Stimulated activated CD8-positive, alpha-beta memory T cell treated with anti-CD3 and anti-CD28 coated beads, Interleukin-7, amount 100 ng/mL, for 4 hours (primary cell): ENCODE data around the gene TMEM50A.
A peak's percentile ranks its signal among the peaks of the same experiment; 100 is the strongest.
"Not testable (repeated sequence)": the region's sequence is repeated elsewhere in the genome, so short reads cannot be mapped to it uniquely, and the experiment has no call there.

Experiments
- DNase-seq, 2 donors: peaks; one replicate each; pipeline ENCODE4 v3.0.0-alpha.2; 2020; ENCODE audit warnings: low read depth in 2 of 2

Gene TMEM50A

DNA sequence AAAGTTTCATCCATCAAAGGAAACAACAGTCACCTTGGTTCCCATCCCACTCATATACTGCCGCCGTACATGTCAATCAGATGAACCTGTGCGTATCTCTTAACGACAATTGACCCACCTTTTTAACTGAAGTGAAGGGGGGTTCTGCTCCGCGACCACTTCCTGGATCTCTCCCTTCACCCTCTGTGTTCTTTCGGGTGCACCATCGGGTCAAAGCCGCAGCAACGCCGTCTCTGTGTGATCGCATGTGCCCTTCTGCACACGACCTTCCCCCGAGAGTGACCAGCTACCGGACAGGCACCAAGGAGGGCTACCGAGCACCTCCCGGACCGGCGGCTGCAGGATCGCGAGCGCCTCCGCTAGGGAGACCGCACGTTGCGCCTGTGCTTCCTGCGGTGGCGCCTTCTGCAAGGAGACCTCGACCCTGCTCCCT lies 1.2 kb upstream of the TMEM50A start:
- DNase-seq = peak in 1 of 2 donors; percentile 13

GRCh38 chr1:25337483-25338187 lies 499 bp upstream of the TMEM50A start:
- DNase-seq = peak; percentile 12 to 25

DNA sequence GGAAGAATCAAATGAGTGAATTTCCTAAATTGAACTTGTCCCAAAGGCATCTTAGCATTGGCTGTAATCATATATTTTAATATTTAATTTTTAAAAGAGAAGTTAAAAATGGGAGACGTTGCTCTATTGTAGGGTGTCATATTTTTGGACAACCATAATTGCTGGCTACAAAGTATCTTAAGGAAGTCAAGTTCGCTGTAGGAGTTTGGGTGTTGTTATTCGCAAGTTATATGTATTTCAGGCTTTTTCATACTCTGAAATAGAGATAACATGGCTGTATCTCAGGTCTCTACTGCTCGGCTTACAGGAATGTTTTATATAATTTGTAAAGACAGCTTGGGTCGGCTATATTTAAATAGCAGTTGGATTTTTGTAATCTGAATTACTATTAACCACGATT lies 852 bp downstream of the TMEM50A start:
- no peak for DNase-seq

GRCh38 chr1:25341746-25342145 lies 3.6 kb downstream of the TMEM50A start:
- DNase-seq = no peak

DNA sequence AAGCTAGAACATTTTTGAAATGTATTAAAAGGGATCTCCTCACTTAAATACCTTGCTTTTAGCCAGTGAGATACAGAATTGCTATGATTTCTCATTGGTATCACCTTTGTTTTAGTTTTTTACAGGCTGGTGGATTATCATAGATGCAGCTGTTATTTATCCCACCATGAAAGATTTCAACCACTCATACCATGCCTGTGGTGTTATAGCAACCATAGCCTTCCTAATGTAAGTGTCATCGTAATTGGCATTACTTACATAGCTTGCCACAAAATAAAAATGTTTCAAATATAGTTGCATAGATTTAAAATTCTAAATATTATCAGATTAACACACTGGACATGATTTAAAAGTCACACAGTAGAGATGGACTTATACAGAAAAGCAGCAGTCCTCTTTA lies 4.7 kb downstream of the TMEM50A start:
- no peak for DNase-seq

GRCh38 chr1:25343872-25344271 lies 5.7 kb downstream of the TMEM50A start:
- DNase-seq = no peak

GRCh38 chr1:25347556-25347955 lies 9.4 kb downstream of the TMEM50A start:
- no peak for DNase-seq

- DNase-seq = no peak
Measured at GRCh38 chr1:25349606-25350005, 11.5 kb downstream of the TMEM50A start.

DNA sequence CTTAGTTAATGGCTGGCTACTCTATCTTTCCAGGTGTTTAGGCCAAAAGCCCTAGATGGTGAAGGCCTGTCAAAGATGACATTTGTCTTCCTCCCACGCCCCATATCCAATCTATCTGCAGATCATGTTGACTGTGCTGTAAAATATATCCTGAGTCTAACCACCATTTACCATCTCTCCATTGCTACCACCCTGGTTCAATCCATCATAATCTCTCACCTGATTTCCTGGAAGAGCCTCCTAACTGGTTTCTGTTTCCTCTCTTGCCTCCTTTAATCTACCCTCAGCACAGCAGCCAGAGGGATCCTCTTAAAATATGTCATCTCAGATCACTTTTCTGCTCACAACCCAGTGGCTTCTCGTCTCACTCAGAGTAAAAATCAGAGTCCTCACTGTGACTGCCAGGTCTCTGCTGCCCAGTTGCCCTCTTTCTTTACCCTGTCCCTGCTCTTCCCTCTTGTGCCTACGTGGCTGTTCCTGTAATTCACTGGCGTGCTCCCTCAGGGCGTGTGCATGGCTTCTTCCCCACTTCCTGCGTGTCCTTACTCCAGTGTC lies 17.8 kb downstream of the TMEM50A start:
- DNase-seq = no peak

GRCh38 chr1:25356441-25356840 lies 18.3 kb downstream of the TMEM50A start:
- DNase-seq = no peak

DNA sequence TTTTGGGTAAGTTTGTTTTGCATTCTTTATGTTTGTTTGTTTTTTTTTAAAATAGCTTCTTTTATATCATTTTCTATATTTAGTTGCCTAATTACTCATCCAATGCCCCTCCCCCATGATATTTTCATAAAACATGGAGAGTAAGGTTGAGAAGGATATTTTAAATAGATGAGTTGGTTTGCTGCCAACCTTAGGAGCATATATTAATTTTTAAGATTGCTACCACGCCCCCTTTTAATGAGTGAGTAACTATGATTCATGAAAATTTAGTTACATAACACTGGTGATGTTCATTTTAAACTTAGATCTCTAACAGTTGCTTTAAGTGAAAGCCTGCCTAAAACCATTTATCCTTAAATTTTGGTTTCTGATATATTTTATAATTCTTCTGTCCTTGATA lies 18.7 kb downstream of the TMEM50A start:
- DNase-seq = no peak

- no peak for DNase-seq
Measured at GRCh38 chr1:25360596-25361581, 22.8 kb downstream of the TMEM50A start.

DNA sequence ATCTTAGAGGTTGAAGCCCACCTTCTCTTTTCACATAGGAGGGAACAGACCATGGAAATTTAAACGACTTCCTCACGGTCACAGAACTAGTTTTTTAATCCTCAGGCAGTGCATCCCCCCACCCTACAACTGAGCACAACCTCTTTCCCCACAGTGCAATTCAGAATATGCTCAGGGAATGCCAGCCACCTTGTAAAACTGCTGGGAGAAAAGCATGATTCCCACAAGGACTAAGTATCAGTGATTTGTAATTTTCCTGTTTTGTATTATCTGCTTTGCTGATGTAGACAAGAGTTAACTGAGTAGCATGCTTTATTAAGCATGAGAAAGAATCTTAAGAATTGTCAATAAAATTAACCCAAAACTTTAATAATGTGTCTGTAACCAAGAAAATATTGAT lies 23.8 kb downstream of the TMEM50A start:
- DNase-seq = no peak

GRCh38 chr1:25362634-25363559 lies 24.8 kb downstream of the TMEM50A start:
- DNase-seq = not testable (repeated sequence)

DNA sequence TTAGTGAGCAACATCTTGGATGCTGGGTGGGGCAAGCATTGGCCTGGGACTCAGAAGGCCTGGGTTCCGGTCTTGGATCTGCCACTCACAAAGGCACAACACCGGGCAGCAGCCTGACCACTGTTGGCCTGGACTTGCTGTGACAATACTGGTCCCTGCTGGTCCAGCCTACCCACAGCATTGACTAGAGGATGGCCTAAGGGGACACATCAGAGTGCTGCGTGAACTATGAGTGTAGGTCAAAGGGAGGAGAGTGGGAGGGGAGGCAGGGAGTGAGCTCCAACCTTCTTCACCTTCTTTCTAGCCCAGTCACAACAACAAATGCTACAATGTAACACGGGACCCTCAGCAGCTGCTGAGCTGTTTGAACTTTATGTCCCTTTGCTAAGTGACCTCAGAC lies 31.1 kb downstream of the TMEM50A start:
- no peak for DNase-seq

DNA sequence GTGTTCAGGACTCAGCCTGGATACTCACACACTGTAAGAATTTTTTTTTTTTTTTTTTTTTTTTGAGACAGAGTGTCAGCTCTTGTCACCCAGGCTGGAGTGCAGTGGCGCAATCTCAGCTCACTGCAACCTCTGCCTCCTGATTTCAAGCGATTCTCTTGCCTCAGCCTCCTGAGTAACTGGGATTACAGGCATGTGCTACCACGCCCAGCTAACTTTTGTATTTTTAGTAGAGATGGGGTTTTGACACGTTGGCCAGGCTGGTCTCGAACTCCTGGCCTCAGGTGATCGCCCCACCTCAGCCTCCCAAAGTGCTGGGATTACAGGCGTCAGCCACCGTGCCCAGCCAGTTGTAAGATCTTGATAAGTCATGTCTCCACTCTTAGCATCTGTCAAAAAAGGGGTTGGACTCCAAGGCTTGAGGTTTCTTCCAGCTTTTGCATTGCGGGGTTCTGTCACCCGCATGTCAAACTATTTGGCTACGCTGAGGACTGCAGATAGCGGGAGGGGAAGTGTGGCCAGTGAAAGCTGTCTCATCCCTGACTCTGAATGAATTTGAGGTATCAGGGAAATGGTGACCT lies 31.6 kb downstream of the TMEM50A start:
- not testable (repeated sequence) for DNase-seq

DNA sequence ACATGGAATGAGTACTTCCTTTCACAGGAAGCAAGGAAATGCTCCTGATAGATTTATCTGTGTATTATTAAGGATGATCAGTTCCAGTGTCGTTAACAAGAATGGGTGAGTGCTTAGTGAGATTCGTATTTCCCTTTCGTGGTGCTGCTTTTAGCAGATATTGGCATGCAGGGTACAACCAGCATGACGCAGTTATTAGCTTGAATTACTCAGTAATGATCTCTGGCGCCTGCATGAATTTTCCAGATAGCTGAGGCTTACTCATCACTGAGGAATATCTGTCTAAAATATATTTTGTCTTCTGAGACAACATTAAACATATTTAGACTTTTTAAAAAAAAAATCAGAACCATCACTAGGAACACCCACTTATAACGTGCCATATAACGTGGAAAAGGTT lies 33.6 kb downstream of the TMEM50A start:
- DNase-seq = not testable (repeated sequence)

DNA sequence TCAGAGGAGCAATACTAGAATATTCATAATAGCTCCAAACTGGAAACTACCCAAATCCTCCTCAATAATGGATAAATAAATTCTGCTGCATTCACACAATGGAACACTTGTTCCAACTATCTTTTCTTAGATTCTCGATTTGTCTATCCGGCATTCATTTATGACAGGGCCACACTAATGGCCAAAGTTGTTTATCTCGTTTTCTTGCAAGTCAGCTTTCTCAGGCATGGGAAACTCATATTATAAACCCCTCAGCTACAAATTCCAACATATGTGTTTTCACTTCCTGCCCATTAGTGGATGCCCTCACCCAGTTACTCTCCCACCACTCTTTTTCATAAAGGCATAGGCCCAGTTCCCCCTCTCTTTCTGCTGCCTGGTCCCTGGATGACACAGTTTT lies 40.2 kb downstream of the TMEM50A start:
- not testable (repeated sequence) for DNase-seq

DNA sequence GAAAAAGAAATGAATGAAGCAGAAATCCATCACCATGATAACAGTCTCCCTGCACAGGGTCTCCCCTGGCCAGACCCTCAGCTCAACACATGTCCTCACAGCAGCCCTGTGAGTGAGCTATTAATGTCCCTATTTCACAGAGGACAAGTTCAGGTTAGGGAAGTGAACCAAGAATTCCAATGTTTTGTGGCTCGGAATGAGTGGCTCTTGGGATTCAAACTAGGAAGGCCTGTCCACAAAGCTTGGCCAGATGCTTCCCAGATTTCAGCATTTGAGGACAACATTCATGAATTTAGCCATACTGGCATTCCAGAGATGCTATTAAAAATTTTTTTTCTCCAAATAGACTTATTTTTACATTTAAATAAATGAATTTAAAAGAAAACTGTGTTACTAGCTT lies 44.4 kb downstream of the TMEM50A start:
- DNase-seq = not testable (repeated sequence)

GRCh38 chr1:25383090-25383489 lies 45.0 kb downstream of the TMEM50A start:
- DNase-seq = not testable (repeated sequence)

DNA sequence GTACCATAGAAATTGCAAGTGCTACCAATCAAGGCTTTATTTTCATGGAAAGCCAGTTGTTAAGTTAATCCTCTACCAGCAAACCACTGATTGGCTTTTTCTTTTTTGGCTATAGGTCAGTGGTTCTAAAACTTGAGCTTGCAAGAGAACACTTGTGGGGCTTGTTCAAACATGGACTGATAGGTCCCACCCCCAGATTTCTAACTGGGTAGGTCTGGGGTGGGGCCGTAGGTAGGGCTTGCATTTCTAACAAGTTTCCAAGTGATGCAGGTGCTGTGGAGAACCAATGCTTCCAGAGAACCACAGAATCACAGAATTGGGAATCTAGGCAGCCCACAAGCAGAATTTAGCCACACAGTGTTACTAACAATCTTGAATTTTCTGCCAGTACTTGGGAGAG lies 45.7 kb downstream of the TMEM50A start:
- not testable (repeated sequence) for DNase-seq
